SK-N-MC (cell line): ENCODE measurements around the gene ROBO2.

ENCODE experiments used
- EZH2 ChIP-seq: fragments of 200-600 bp; sonication (generic); IDR thresholded peaks from one replicate; pipeline ENCODE4 v1.6.1; 2017; ENCODE audit warnings: antibody characterized with exemption
- POLR2AphosphoS5 ChIP-seq: IDR thresholded peaks from 2 replicates; pipeline ENCODE4 v1.6.1; 2012; ENCODE audit warnings: mild to moderate bottlenecking, low read depth, low read length, borderline replicate concordance

DNA sequence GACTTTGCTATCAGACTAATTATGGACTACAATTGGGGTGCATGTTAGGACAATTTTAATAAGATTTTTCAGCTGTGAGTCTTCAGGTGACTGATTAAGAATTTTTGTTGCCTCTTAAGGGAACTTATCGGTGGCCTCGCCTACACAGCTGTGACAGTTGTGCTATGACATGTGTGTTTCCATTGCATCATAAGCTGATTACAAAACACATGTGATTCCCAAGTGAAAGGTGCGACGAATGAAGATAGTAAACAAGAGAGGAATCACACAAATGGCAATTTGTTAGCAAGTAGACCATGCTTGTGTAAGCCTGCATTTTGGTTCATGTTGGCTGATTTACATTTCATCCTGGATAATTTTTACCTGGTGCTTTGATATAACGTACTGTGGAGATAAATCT, 8.3 kb downstream of the ROBO2 start:
- TF ChIP-seq EZH2 (no peak), POLR2AphosphoS5 (no peak)
